ENCODE results near the gene SCD5.

Gene SCD5

DNA sequence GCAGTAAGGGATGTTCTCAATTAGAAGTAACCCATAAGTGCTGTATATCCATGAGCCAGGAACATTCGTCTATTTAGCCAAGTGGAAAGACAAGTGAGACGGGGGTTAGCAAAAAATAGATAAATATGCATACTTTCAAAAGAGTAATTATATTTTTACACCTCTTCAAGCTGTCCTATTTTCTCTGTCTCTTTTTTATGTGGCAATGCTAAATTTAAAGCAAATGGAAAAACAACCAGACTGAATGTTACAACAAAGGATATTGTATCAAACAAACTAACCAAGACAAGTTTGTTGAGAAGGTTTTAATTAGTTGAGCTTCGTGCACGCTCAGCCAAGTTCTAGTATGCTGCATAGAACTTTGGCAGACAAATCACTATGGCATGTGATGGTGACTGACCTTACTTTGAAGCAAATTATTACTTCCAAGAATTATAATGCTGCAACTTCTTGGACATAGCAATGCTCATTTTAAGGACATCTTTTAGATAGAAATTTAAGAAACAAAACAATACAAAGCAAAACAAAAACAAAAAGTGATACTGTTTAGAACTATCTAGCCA is 175.4 kb downstream of the SCD5 start:
- H3K4me3 ChIP-seq (ENCODE audit: low read depth, low read length), result no peak overlapping the region
- TF ChIP-seq, protein P1, sequence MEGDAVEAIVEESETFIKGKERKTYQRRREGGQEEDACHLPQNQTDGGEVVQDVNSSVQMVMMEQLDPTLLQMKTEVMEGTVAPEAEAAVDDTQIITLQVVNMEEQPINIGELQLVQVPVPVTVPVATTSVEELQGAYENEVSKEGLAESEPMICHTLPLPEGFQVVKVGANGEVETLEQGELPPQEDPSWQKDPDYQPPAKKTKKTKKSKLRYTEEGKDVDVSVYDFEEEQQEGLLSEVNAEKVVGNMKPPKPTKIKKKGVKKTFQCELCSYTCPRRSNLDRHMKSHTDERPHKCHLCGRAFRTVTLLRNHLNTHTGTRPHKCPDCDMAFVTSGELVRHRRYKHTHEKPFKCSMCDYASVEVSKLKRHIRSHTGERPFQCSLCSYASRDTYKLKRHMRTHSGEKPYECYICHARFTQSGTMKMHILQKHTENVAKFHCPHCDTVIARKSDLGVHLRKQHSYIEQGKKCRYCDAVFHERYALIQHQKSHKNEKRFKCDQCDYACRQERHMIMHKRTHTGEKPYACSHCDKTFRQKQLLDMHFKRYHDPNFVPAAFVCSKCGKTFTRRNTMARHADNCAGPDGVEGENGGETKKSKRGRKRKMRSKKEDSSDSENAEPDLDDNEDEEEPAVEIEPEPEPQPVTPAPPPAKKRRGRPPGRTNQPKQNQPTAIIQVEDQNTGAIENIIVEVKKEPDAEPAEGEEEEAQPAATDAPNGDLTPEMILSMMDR (IDR thresholded peaks at IDR 0.05; ENCODE audit: low read depth, low read length, missing control alignments), result no peak
- no peak for DNase-seq (ENCODE audit: low read depth)

DNA sequence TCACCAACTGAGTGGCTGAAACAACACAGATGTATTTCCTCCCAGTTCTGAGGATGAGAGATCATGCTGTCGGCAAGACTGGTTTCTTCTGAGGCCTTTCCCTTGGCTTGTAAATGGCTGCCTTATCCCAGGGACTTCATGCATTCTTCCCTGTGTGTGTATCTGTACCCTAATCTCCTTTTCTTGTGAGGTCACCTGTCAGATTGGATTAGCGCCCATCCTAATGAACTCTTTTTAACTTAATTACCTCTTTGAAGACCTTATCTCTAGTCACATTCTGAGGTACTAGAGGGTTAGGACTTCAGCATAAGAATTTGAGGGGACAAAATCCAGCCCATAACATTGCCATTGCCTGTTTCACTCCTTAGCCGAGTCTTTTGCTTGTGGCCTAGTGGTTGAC is 177.3 kb downstream of the SCD5 start:
- DNase-seq (ENCODE audit: low read depth), result no peak
- no peak overlapping the region for H3K4me3 ChIP-seq (ENCODE audit: low read depth, low read length)
- TF ChIP-seq, protein P1 (IDR thresholded peaks at IDR 0.05; ENCODE audit: low read depth, low read length, missing control alignments), result no peak

DNA sequence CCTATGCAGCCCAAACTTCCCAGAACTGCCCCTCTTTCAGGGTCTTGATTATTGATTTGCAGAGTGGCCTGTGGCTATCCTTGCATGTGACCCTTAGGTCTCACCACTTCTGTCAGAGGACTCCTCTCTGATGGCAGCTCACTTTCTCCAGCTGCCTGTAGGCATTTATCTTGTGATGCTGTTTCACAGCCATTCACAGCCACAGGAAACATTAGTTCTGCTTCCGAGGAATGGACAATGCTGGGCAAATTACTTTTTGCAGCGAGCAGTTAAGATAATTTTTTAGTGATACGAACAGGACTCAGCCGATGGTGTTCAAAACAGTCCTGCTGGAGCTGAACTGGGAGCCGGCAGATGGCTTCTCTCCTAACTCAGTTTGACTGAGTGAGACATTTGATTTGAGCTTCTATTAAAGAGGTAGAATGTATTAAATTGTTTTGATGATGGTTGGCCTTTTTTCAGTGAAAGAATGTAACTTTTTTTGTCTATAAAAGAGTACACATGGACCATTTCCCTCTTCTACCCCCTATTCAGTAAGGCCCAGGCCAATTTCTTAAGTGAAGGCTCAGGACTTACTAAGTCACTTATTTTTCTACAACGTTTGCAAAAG is 178.4 kb downstream of the SCD5 start:
- no peak for DNase-seq (ENCODE audit: low read depth)
- no peak overlapping the region for H3K4me3 ChIP-seq (ENCODE audit: low read depth, low read length)

DNA sequence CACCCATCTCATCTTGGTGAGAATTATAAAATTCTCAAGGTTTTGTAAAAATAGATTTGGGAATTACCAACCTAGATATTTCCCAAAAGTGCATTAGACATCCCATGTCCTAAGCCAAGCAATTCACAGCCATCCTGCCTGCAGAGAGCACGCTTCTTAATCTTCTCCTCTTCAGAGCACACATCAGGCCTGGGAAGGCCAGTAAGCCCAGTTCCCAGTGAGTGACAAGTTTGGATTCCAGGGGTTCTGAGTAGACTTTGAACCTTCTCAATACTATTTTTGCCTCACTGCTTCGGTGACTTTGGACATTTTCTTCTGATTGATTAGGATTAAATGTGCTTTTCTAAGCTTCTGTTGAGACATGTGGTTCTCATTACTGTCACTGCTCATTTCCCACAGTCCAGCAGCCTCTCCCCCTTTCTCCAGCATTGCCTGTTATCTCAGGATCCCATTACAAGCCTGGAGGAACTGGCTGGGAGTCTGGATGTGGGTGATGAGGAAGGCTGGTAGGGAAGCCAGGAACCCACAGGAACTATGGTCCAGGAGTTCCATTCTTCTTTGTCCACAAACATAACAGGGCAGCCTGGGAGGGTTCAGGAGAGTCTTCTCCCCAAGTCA is 180.4 kb downstream of the SCD5 start:
- TF ChIP-seq, protein P1 (IDR thresholded peaks at IDR 0.05; ENCODE audit: low read depth, low read length, missing control alignments), result no peak
- no peak overlapping the region for H3K4me3 ChIP-seq (ENCODE audit: low read depth, low read length)
- no peak for DNase-seq (ENCODE audit: low read depth)

More for the DNA sequence above, 178.4 kb downstream of the SCD5 start:
- TF ChIP-seq, protein P1 (IDR thresholded peaks at IDR 0.05; ENCODE audit: low read depth, low read length, missing control alignments), result no peak

DNA sequence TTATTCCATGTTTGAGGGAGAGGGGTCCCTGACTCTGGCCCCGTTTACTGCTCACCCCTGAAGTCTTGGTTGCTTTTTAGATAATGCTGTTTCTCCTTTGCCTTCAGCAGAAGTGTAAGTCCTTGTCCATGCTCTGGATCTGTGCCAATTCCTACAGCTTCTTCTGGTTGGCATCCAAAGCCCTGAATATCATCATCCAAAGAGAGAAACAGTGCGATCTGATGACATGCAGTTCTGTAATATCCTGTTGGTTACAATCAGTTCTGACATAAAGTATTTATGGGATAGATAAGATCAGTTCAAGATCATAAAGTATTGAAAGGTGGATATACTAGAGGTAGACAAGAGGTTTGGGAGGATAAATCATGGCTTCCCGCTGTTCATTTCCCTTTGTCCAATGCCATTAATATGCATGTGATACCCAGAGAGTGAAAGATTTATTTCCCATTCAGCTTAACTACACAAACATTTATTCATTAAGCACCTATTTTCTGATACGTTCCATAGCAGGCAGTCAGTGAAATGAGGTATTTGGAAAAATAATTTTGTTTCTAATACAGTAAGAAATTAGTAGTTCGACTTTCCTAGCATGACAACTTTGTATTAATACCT is 183.7 kb downstream of the SCD5 start:
- H3K4me3 ChIP-seq (ENCODE audit: low read depth, low read length), result no peak overlapping the region
- TF ChIP-seq, protein P1 (IDR thresholded peaks at IDR 0.05; ENCODE audit: low read depth, low read length, missing control alignments), result no peak
- DNase-seq (ENCODE audit: low read depth), result no peak

DNA sequence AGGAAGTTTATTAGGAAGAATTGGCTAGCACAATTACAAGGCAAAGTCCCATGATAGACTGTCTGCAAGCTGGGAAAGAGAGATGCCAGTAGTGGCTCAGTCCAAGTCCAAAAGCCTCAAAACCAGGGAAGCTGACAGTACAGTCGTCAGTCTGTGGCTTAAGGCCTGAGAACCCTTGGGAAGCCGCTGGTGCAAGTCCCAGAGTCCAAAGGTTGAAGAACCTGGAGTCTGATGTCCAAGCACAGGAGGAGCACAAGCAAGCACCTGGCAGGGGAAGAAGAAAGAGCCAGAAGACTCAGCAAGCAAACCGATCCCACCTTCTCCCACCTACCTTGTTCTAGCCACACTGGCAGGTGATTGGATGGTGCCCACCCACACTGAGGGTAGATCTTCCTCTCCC is 185.5 kb downstream of the SCD5 start:
- no peak overlapping the region for H3K4me3 ChIP-seq (ENCODE audit: low read depth, low read length)
- TF ChIP-seq, protein P1 (IDR thresholded peaks at IDR 0.05; ENCODE audit: low read depth, low read length, missing control alignments), result no peak
- DNase-seq (ENCODE audit: low read depth), result no peak
